Tibial nerve (tissue), 4 donors: ENCODE results near the gene KRT77. TPM values are rescaled to one million over a fixed set of nuclear protein-coding genes. Genes with fewer than 3 reads are reported as not detected.

ENCODE experiments used
- DNase-seq, 2 donors: peaks; one replicate each; pipeline ENCODE4 v3.0.0-alpha.2; 2019; ENCODE audit warnings: low spot score in 2 of 2
- H3K27ac ChIP-seq, 4 donors: fragments of 200-600 bp; sonication (generic) in 3 of 4; one replicate each; pipeline ENCODE4 v1.5.1; 2017 to 2019; ENCODE audit warnings: mild to moderate bottlenecking in 1 of 4
- H3K27me3 ChIP-seq, 2 donors: fragments of 200-600 bp; sonication (generic) in 1 of 2; one replicate each; pipeline versions ENCODE4 v1.5.1 to v1.6.0; 2017 to 2019
- H3K36me3 ChIP-seq, 3 donors: fragments of 200-600 bp; sonication (generic); one replicate each; pipeline ENCODE4 v1.5.1; 2018 to 2019
- H3K4me1 ChIP-seq, 4 donors: fragments of 200-600 bp; sonication (generic) in 3 of 4; one replicate each; pipeline ENCODE4 v1.5.1; 2017 to 2019
- H3K4me3 ChIP-seq, 4 donors: fragments of 200-600 bp; sonication (generic) in 3 of 4; one replicate each; pipeline ENCODE4 v1.5.1; 2017 to 2019; ENCODE audit warnings: mild to moderate bottlenecking in 1 of 4, moderate library complexity in 1 of 4
- H3K9me3 ChIP-seq, 4 donors: fragments of 200-600 bp; sonication (generic) in 3 of 4; one replicate each; pipeline ENCODE4 v1.5.1; 2017 to 2019
- CTCF ChIP-seq, 5 experiments: fragments of 200-600 bp in 3 of 5; fragments of 450-650 bp in 2 of 5; sonication (generic) in 3 of 5; IDR thresholded peaks; one replicate each; pipeline ENCODE4 v1.5.1; 2016 to 2019; ENCODE audit warnings: antibody characterized with exemption in 5 of 5, mild to moderate bottlenecking in 3 of 5, moderate library complexity in 2 of 5
- EP300 ChIP-seq, 2 donors: sonication (generic); formaldehyde crosslinking; IDR thresholded peaks; one replicate each; pipeline ENCODE4 v1.6.1; 2017; ENCODE audit warnings: antibody characterized with exemption in 2 of 2, mild to moderate bottlenecking in 1 of 2
- POLR2A ChIP-seq, 2 donors: fragments of 450-650 bp; IDR thresholded peaks; one replicate each; pipeline ENCODE4 v1.6.1; 2017; ENCODE audit warnings: antibody characterized with exemption in 2 of 2, mild to moderate bottlenecking in 2 of 2, moderate library complexity in 2 of 2
- WGBS, 2 donors: methylation state at CpG; one replicate each; pipeline ENCODE4 v1.1.5; 2018; 5-methylcytosine and 5-hydroxymethylcytosine counted together
- total RNA-seq, 4 donors: library from RNA; depleted of rRNA; stranded (reverse); fragments of >200 nt; gene quantifications; one replicate each; pipeline ENCODE4 v1.1.0, GENCODE V29; 2016

KRT77 gene
- total RNA-seq, 4 donors from 2014 or later, result not detected

GRCh38 chr12:52699960-52700359 lies 3.4 kb downstream of the KRT77 start:
- H3K4me1 ChIP-seq, result no peaks in the 10 kb centered on the region
- 40 to 51% methylated on average over 2 of the region's 2 CpGs for WGBS, 2 donors
- no peaks in the 10 kb centered on the region for H3K36me3 ChIP-seq
- H3K9me3 ChIP-seq, result no peaks in the 10 kb centered on the region
- H3K27ac ChIP-seq, result no peak overlapping the region
- no peak overlapping the region for H3K4me3 ChIP-seq
- peaks cover 0 to 31% of the 10 kb centered on the region in 2 donors for H3K27me3 ChIP-seq
- DNase-seq, result no peak
- no peak for TF ChIP-seq POLR2A (IDR thresholded peaks at IDR 0.05)
- no peak for TF ChIP-seq CTCF (IDR thresholded peaks at IDR 0.05)
- no peak for TF ChIP-seq EP300 (IDR thresholded peaks at IDR 0.05)

- no peak for DNase-seq
- no peak for TF ChIP-seq EP300 (IDR thresholded peaks at IDR 0.05)
- TF ChIP-seq POLR2A (IDR thresholded peaks at IDR 0.05), result no peak
- TF ChIP-seq CTCF (IDR thresholded peaks at IDR 0.05), result no peak
- WGBS, 2 donors, result 78 to 85% methylated on average over 2 of the region's 2 CpGs
- Histone ChIP-seq H3K9me3 (no peaks in the 10 kb centered on the region), H3K36me3 (no peaks in the 10 kb centered on the region), H3K27ac (no peak overlapping the region), H3K4me3 (no peak overlapping the region), H3K27me3 (peaks cover 0 to 31% of the 10 kb centered on the region in 2 donors), H3K4me1 (no peaks in the 10 kb centered on the region)
Observed at GRCh38 chr12:52699373-52699772, 4.0 kb downstream of the KRT77 start.

GRCh38 chr12:52698651-52699340 lies 4.5 kb downstream of the KRT77 start:
- no peaks in the 10 kb centered on the region for H3K9me3 ChIP-seq
- no peak for DNase-seq
- peaks cover 0 to 31% of the 10 kb centered on the region in 2 donors for H3K27me3 ChIP-seq
- no peaks in the 10 kb centered on the region for H3K4me1 ChIP-seq
- WGBS, 2 donors, result 57 to 59% methylated on average over 11 of the region's 11 CpGs
- no peak overlapping the region for H3K4me3 ChIP-seq
- no peaks in the 10 kb centered on the region for H3K36me3 ChIP-seq
- no peak overlapping the region for H3K27ac ChIP-seq
- TF ChIP-seq EP300 (IDR thresholded peaks at IDR 0.05) (no peak), POLR2A (IDR thresholded peaks at IDR 0.05) (no peak)

GRCh38 chr12:52697058-52697582 lies 6.2 kb downstream of the KRT77 start:
- no peak overlapping the region for H3K27ac ChIP-seq
- DNase-seq, result no peak
- H3K4me1 ChIP-seq, result no peaks in the 10 kb centered on the region
- peaks cover 0 to 34% of the 10 kb centered on the region in 2 donors for H3K27me3 ChIP-seq
- no peak overlapping the region for H3K4me3 ChIP-seq
- TF ChIP-seq EP300 (IDR thresholded peaks at IDR 0.05) (no peak), CTCF (IDR thresholded peaks at IDR 0.05) (no peak), POLR2A (IDR thresholded peaks at IDR 0.05) (no peak)
- H3K9me3 ChIP-seq, result no peaks in the 10 kb centered on the region
- no peaks in the 10 kb centered on the region for H3K36me3 ChIP-seq
- WGBS, 2 donors, result 63% methylated on average over 2 of the region's 2 CpGs

- no peak for DNase-seq
- Histone ChIP-seq H3K36me3 (no peaks in the 10 kb centered on the region), H3K9me3 (no peaks in the 10 kb centered on the region), H3K27me3 (peaks cover 0 to 39% of the 10 kb centered on the region in 2 donors), H3K27ac (no peak overlapping the region), H3K4me3 (no peak overlapping the region), H3K4me1 (no peaks in the 10 kb centered on the region)
- 64 to 65% methylated on average over 3 of the region's 3 CpGs for WGBS, 2 donors
- TF ChIP-seq EP300 (IDR thresholded peaks at IDR 0.05), result no peak
- TF ChIP-seq CTCF (IDR thresholded peaks at IDR 0.05), result no peak
- TF ChIP-seq POLR2A (IDR thresholded peaks at IDR 0.05), result no peak
Observed at GRCh38 chr12:52696588-52696987, 6.7 kb downstream of the KRT77 start.
